ENCODE results near the gene PMM2.

PMM2 gene

DNA sequence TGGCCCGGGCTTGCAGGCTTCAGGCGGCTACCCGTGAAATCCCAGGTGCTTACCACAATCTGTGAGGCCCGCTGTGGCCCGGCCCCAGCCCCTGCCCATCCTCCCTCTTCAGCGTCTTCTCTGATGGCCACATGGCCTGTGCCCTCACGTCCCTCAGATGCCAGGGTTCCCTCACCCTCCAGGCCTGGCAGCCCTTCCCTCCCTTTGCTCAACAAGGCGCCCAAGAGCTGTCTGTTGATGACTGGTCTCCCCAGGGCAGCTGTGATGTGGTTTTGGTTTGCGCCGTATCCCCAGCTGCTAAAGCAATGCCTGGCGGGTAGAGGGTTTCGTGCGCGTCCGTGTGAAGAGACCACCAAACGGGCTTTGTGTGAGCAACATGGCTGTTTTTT is 35.1 kb downstream of the PMM2 start:
- TF ChIP-seq YY1 (IDR thresholded peaks at IDR 0.05; ENCODE audit: low read depth) (no peak), RAD21 (IDR thresholded peaks at IDR 0.05; ENCODE audit: low read depth) (no peak), ZBTB7A (IDR thresholded peaks at IDR 0.05; ENCODE audit: low read depth) (no peak), TEAD4 (IDR thresholded peaks at IDR 0.05) (no peak), TAF1 (IDR thresholded peaks at IDR 0.05; ENCODE audit: low read depth) (no peak), NFIC (IDR thresholded peaks at IDR 0.05) (no peak)
- TF ChIP-seq, protein P1, sequence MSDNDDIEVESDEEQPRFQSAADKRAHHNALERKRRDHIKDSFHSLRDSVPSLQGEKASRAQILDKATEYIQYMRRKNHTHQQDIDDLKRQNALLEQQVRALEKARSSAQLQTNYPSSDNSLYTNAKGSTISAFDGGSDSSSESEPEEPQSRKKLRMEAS (IDR thresholded peaks at IDR 0.05) = no peak
- TF ChIP-seq, protein P2, sequence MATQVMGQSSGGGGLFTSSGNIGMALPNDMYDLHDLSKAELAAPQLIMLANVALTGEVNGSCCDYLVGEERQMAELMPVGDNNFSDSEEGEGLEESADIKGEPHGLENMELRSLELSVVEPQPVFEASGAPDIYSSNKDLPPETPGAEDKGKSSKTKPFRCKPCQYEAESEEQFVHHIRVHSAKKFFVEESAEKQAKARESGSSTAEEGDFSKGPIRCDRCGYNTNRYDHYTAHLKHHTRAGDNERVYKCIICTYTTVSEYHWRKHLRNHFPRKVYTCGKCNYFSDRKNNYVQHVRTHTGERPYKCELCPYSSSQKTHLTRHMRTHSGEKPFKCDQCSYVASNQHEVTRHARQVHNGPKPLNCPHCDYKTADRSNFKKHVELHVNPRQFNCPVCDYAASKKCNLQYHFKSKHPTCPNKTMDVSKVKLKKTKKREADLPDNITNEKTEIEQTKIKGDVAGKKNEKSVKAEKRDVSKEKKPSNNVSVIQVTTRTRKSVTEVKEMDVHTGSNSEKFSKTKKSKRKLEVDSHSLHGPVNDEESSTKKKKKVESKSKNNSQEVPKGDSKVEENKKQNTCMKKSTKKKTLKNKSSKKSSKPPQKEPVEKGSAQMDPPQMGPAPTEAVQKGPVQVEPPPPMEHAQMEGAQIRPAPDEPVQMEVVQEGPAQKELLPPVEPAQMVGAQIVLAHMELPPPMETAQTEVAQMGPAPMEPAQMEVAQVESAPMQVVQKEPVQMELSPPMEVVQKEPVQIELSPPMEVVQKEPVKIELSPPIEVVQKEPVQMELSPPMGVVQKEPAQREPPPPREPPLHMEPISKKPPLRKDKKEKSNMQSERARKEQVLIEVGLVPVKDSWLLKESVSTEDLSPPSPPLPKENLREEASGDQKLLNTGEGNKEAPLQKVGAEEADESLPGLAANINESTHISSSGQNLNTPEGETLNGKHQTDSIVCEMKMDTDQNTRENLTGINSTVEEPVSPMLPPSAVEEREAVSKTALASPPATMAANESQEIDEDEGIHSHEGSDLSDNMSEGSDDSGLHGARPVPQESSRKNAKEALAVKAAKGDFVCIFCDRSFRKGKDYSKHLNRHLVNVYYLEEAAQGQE (IDR thresholded peaks at IDR 0.05; ENCODE audit: low read depth) = no peak

DNA sequence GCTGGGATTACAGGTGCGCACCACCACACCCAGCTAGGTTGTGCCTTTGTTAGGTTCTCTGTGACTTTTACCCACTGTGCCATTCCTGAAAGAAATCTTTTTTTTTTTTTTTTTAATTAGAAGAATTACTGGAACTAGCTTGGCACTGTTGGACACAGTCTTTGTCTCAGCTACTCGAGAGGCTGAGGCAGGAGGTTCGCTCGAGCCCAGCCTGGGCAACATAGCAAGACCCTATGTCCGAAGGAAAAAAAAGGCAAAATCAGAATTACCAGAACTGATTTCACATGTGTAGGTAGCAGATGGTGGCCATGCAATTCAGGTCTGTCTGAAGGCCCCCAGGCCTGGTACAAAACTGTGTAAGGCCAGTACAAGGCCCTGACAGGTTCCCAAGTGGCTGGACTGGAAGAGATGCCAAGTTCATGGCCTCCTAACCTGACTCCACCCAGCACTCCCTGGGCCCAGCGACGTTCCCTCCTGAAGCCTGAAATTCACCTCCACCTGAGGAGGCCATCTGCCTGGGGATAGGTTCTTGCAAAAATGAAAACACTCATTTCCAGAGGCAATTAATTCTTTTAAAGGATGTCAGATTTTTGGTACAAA is 48.2 kb downstream of the PMM2 start:
- TF ChIP-seq YY1 (IDR thresholded peaks at IDR 0.05; ENCODE audit: low read depth) (no peak), FOXM1 (IDR thresholded peaks at IDR 0.05; ENCODE audit: borderline replicate concordance, low read depth) (no peak), CREB1 (IDR thresholded peaks at IDR 0.05; ENCODE audit: low read depth) (no peak)
- TF ChIP-seq, protein P1 (IDR thresholded peaks at IDR 0.05) = no peak

DNA sequence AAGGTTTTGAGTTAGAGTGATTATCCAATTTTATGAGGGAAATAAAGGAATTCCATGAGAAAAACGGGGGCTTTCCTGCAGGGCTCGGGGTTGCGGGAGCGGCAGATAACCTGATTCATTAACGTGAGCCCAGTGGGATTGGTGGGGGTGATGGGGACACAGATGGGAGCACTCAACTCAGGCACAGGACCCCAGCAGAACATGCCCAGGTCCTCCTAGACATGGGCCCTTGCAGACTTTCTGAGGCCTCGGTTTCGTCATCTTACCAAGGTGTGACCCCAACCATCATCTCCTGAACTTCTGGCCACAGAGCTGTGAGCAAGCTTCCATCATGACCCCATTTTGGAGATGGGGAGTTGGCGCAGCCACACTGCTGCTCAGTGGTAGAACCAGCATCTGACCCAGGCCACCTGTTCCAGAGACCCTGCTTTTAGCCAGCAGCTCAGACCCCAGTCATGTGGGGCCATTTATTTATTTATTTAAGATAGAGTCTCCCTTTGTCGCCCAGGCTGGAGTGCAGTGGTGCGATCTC is 48.8 kb downstream of the PMM2 start:
- TF ChIP-seq NFIC (IDR thresholded peaks at IDR 0.05) (no peak), EGR1 (IDR thresholded peaks at IDR 0.05) (no peak), TAF1 (IDR thresholded peaks at IDR 0.05; ENCODE audit: low read depth) (no peak), RAD21 (IDR thresholded peaks at IDR 0.05; ENCODE audit: low read depth) (no peak), TCF12 (IDR thresholded peaks at IDR 0.05; ENCODE audit: low read depth) (no peak)

DNA sequence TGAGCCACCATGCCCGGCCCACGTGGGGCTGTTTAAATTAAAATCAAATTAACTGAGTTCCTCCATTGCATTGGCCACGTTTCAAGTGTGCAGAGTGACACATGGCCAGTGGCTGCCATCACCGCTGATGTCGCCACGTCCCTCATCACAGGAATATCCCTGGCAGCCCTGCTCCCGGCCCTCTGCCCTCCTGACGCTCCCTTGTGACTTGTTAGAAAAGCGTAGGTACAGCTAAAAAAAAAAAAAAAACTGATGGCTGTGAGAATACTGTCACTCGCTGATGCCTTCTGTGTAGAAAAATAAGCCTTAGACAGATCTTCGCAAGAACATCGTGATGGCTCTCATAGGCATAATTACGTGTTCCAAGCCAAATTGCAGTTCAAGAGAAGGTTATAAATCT is 49.5 kb downstream of the PMM2 start:
- TF ChIP-seq, protein P1 (IDR thresholded peaks at IDR 0.05) = no peak
- TF ChIP-seq TEAD4 (IDR thresholded peaks at IDR 0.05) (no peak), EGR1 (IDR thresholded peaks at IDR 0.05) (no peak), YY1 (IDR thresholded peaks at IDR 0.05; ENCODE audit: low read depth) (no peak), FOXM1 (IDR thresholded peaks at IDR 0.05; ENCODE audit: borderline replicate concordance, low read depth) (no peak), NFIC (IDR thresholded peaks at IDR 0.05) (no peak), EP300 (IDR thresholded peaks at IDR 0.05; ENCODE audit: borderline replicate concordance) (no peak), RAD21 (IDR thresholded peaks at IDR 0.05; ENCODE audit: low read depth) (no peak), ZBTB7A (IDR thresholded peaks at IDR 0.05; ENCODE audit: low read depth) (no peak), CEBPB (IDR thresholded peaks at IDR 0.05) (no peak)
- TF ChIP-seq, protein P3, sequence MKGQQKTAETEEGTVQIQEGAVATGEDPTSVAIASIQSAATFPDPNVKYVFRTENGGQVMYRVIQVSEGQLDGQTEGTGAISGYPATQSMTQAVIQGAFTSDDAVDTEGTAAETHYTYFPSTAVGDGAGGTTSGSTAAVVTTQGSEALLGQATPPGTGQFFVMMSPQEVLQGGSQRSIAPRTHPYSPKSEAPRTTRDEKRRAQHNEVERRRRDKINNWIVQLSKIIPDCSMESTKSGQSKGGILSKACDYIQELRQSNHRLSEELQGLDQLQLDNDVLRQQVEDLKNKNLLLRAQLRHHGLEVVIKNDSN (IDR thresholded peaks at IDR 0.05) = no peak

DNA sequence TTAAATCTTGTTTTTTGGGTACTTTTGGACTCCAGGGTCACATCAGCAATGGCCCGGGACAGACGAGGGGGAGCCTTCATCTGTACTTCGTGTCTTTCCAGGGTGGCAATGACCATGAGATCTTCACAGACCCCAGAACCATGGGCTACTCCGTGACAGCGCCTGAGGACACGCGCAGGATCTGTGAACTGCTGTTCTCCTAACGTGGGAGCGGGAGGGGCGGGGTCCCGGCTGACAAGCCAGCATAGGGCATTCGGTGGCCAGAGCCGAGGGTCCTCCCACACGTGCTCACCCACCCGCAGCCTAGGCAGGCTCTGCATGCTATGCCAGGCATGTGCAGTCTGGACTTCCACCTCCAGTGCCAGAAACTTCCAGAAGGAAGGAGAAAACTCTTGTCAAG is 50.0 kb downstream of the PMM2 start:
- TF ChIP-seq CEBPB (IDR thresholded peaks at IDR 0.05) = no peak
- TF ChIP-seq, protein P3 (IDR thresholded peaks at IDR 0.05) = no peak
- TF ChIP-seq TCF12 (IDR thresholded peaks at IDR 0.05; ENCODE audit: low read depth) = no peak

DNA sequence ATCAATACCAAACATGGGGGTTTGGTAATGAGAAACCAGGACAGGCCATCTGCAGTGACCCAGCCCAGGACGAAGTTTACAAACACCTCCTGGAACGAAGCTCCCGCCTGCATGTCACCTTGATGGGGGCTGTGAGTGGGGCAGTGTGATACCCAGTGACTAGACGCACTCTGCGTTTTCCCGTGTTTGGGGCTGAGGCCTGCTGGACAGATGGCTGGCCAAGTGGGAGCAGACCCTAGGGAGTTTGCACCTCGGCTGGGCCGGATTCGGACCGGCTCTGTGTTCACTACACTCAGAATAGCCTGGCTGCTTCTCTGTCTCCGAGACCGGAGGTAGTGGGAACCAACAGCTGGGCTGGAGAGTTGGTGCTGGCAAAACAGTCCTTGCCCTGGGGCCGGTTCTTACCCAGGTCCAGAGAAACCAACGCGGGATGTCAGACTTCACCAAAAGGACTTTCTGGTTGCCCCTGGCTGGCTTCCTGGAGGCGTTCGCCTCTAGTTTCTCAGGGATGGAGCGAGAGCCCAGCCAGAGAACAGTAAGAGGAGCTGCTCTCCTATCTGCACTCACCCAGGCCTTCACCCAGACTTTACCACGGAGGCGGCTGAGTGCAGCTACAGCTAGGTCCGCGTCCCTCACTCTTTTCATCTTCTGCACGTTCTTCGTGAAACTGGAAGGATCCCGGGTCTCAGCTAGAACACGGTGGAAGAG is 50.7 kb downstream of the PMM2 start:
- TF ChIP-seq RAD21 (IDR thresholded peaks at IDR 0.05; ENCODE audit: low read depth) (no peak), TAF1 (IDR thresholded peaks at IDR 0.05; ENCODE audit: low read depth) (no peak), TEAD4 (IDR thresholded peaks at IDR 0.05) (no peak), FOXM1 (IDR thresholded peaks at IDR 0.05; ENCODE audit: borderline replicate concordance, low read depth) (no peak), NFIC (IDR thresholded peaks at IDR 0.05) (no peak), EP300 (IDR thresholded peaks at IDR 0.05; ENCODE audit: borderline replicate concordance) (no peak), CREB1 (IDR thresholded peaks at IDR 0.05; ENCODE audit: low read depth) (no peak), CEBPB (IDR thresholded peaks at IDR 0.05) (no peak), YY1 (IDR thresholded peaks at IDR 0.05; ENCODE audit: low read depth) (no peak)
- TF ChIP-seq, protein P3 (IDR thresholded peaks at IDR 0.05) = no peak
- TF ChIP-seq, protein P2 (IDR thresholded peaks at IDR 0.05; ENCODE audit: low read depth) = no peak
- TF ChIP-seq, protein P1 (IDR thresholded peaks at IDR 0.05) = no peak

Measured in Ishikawa (cell line).